GM19397 (cell line): Measurements from ENCODE around the gene SAP30BP.

Source experiments
- ATAC-seq: cut with Tn5 transposase; IDR thresholded peaks from one replicate; pipeline ENCODE4 v1.9.1; 2021; ENCODE audit warnings: mild to moderate bottlenecking, moderate library complexity; ENCODE audit not compliant: unreplicated experiment

The SAP30BP gene

GRCh38 chr17:75755205-75755901 lies 88.2 kb downstream of the SAP30BP start:
- ATAC-seq, result no peak

- no peak for ATAC-seq
Measured at GRCh38 chr17:75755990-75756389, 88.9 kb downstream of the SAP30BP start.

DNA sequence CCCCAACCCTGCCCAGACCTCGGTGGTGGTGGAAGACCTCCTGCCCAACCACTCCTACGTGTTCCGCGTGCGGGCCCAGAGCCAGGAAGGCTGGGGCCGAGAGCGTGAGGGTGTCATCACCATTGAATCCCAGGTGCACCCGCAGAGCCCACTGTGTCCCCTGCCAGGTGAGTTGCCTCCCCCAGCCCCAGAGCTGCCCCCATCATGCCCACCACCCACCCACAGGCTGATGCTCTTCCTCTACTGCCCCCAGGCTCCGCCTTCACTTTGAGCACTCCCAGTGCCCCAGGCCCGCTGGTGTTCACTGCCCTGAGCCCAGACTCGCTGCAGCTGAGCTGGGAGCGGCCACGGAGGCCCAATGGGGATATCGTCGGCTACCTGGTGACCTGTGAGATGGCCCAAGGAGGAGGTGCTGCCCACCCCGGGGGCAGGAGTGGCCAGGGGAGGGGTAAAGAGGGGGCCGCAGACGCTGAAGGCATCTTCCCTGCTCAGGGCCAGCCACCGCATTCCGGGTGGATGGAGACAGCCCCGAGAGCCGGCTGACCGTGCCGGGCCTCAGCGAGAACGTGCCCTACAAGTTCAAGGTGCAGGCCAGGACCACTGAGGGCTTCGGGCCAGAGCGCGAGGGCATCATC lies 89.4 kb downstream of the SAP30BP start:
- no peak for ATAC-seq

GRCh38 chr17:75757086-75757681 lies 90.0 kb downstream of the SAP30BP start:
- no peak for ATAC-seq
